OCI-LY1 (cell line): ENCODE measurements around the gene SHISAL2A.

Experiments used
- H2AFZ ChIP-seq: fragments of 200-600 bp; sonication (generic), shearing (Covaris generic); 2 replicates; pipeline ENCODE4 v1.6.0; 2014; ENCODE audit warnings: antibody characterized with exemption, mild to moderate bottlenecking, low read length
- H3F3A ChIP-seq: fragments of 200-600 bp; sonication (generic), shearing (Covaris generic); 2 replicates; pipeline ENCODE4 v1.6.0; 2014; ENCODE audit warnings: mild to moderate bottlenecking, antibody characterized with exemption, low read length, moderate library complexity; ENCODE audit not compliant: insufficient read depth
- H3K27ac ChIP-seq: fragments of 200-600 bp; sonication (generic); 2 replicates; pipeline ENCODE4 v1.5.1; 2014; ENCODE audit warnings: low read length, mixed run types, mild to moderate bottlenecking, low read depth; ENCODE audit not compliant: poor library complexity, severe bottlenecking
- H3K27me3 ChIP-seq: fragments of 200-600 bp; sonication (generic); 2 replicates; pipeline ENCODE4 v1.6.0; 2014; ENCODE audit warnings: antibody characterized with exemption, mild to moderate bottlenecking, low read length, moderate library complexity; ENCODE audit not compliant: insufficient read depth
- H3K36me3 ChIP-seq: fragments of 200-600 bp; sonication (generic); 2 replicates; pipeline ENCODE4 v1.6.1; 2014; ENCODE audit warnings: mild to moderate bottlenecking, antibody characterized with exemption, low read length, moderate library complexity, mixed read lengths; ENCODE audit not compliant: insufficient read depth
- H3K4me1 ChIP-seq: fragments of 200-600 bp; sonication (generic); 2 replicates; pipeline ENCODE4 v1.5.1; 2014; ENCODE audit warnings: mild to moderate bottlenecking, low read length, moderate library complexity; ENCODE audit not compliant: insufficient read depth, severe bottlenecking
- H3K4me2 ChIP-seq: fragments of 200-600 bp; sonication (generic), shearing (Covaris generic); 2 replicates; pipeline ENCODE4 v1.6.1; 2014; ENCODE audit warnings: low read length
- H3K4me3 ChIP-seq: fragments of 200-600 bp; sonication (generic); 2 replicates; pipeline ENCODE4 v1.5.1; 2014; ENCODE audit warnings: low read length, low read depth, mild to moderate bottlenecking, mixed read lengths; ENCODE audit not compliant: poor library complexity, severe bottlenecking
- H3K79me2 ChIP-seq: fragments of 200-600 bp; shearing (Covaris generic); 2 replicates; pipeline ENCODE4 v1.6.1; 2016; ENCODE audit warnings: mixed run types, low read length, mixed read lengths; ENCODE audit not compliant: insufficient read depth
- H3K9ac ChIP-seq: fragments of 200-600 bp; sonication (generic), shearing (Covaris generic); 2 replicates; pipeline ENCODE4 v1.6.1; 2014; ENCODE audit warnings: mild to moderate bottlenecking, low read length, mixed read lengths
- H3K9me2 ChIP-seq: fragments of 200-600 bp; sonication (generic), shearing (Covaris generic); 2 replicates; pipeline ENCODE4 v1.6.1; 2014; ENCODE audit warnings: low read depth, mild to moderate bottlenecking, low read length, mixed read lengths
- H3K9me3 ChIP-seq: fragments of 200-600 bp; shearing (Covaris generic); 2 replicates; pipeline ENCODE4 v1.6.1; 2014; ENCODE audit warnings: low read length, mixed read lengths
- H4K20me1 ChIP-seq: fragments of 200-600 bp; sonication (generic), shearing (Covaris generic); 2 replicates; pipeline ENCODE4 v1.6.0; 2016; ENCODE audit warnings: mild to moderate bottlenecking, low read length; ENCODE audit not compliant: insufficient read depth
- CTCF ChIP-seq: fragments of 200-600 bp; sonication (generic), shearing (Covaris generic); IDR thresholded peaks from 2 replicates; pipeline ENCODE4 v1.5.1; 2017; ENCODE audit warnings: mild to moderate bottlenecking, antibody characterized with exemption, low read length, moderate library complexity, mixed read lengths
- EZH2 ChIP-seq: fragments of 200-600 bp; sonication (generic), shearing (Covaris generic); IDR thresholded peaks from 2 replicates; pipeline ENCODE4 v1.8.0; 2017; ENCODE audit warnings: borderline replicate concordance, mixed run types, mild to moderate bottlenecking, antibody characterized with exemption, low read length, moderate library complexity, mixed read lengths

The SHISAL2A gene

GRCh38 chr1:52588535-52588934, 44.4 kb upstream of the SHISAL2A start:
- Histone ChIP-seq H3K27ac (no peak overlapping the region), H3K27me3 (no peaks in the 10 kb centered on the region), H3K9me3 (no peaks in the 10 kb centered on the region), H2AFZ (no peak overlapping the region), H3K4me1 (peaks cover 14% of the 10 kb centered on the region), H3K4me2 (no peak overlapping the region), H3F3A (no peaks in the 10 kb centered on the region), H3K79me2 (no peaks in the 10 kb centered on the region), H3K9ac (no peak overlapping the region), H3K9me2 (no peaks in the 10 kb centered on the region), H3K4me3 (no peak overlapping the region), H3K36me3 (no peaks in the 10 kb centered on the region), H4K20me1 (no peaks in the 10 kb centered on the region)
- TF ChIP-seq EZH2 (no peak), CTCF (no peak)

- H3F3A ChIP-seq, result no peaks in the 10 kb centered on the region
- H4K20me1 ChIP-seq, result no peaks in the 10 kb centered on the region
- H2AFZ ChIP-seq, result no peak overlapping the region
- H3K27ac ChIP-seq, result no peak overlapping the region
- H3K4me1 ChIP-seq, result peaks cover 20% of the 10 kb centered on the region
- H3K4me2 ChIP-seq, result no peak overlapping the region
- H3K9me2 ChIP-seq, result no peaks in the 10 kb centered on the region
- no peak overlapping the region for H3K9ac ChIP-seq
- H3K4me3 ChIP-seq, result no peak overlapping the region
- H3K9me3 ChIP-seq, result no peaks in the 10 kb centered on the region
- H3K27me3 ChIP-seq, result no peaks in the 10 kb centered on the region
- no peak for TF ChIP-seq CTCF
- no peak for TF ChIP-seq EZH2
- H3K36me3 ChIP-seq, result no peaks in the 10 kb centered on the region
- no peaks in the 10 kb centered on the region for H3K79me2 ChIP-seq
Observed at GRCh38 chr1:52590266-52590665, 42.7 kb upstream of the SHISAL2A start.

GRCh38 chr1:52592637-52593323, 40.2 kb upstream of the SHISAL2A start:
- Histone ChIP-seq H3K9me2 (no peaks in the 10 kb centered on the region), H3K4me1 (peaks cover 20% of the 10 kb centered on the region), H3K9me3 (no peaks in the 10 kb centered on the region), H3K27ac (peak overlapping the region; percentile 68), H3F3A (no peaks in the 10 kb centered on the region), H2AFZ (no peak overlapping the region; the same call in 1 of the 2 replicates), H4K20me1 (no peaks in the 10 kb centered on the region), H3K79me2 (no peaks in the 10 kb centered on the region), H3K4me3 (no peak overlapping the region), H3K36me3 (no peaks in the 10 kb centered on the region), H3K4me2 (peak overlapping the region; percentile 44), H3K9ac (peak overlapping the region; percentile 4; the same call in 1 of the 2 replicates), H3K27me3 (no peaks in the 10 kb centered on the region)
- no peak for TF ChIP-seq EZH2
- TF ChIP-seq CTCF, result no peak
